Activated T-cell treated with anti-CD3 and anti-CD28 coated beads, Interleukin-2, amount 50 U/mL, for 48 hours (primary cell): ENCODE results near the gene DPP6.

Source experiments
- DNase-seq, 2 experiments: peaks; one replicate each; pipeline ENCODE4 v3.0.0-alpha.2; 2020

Gene DPP6

DNA sequence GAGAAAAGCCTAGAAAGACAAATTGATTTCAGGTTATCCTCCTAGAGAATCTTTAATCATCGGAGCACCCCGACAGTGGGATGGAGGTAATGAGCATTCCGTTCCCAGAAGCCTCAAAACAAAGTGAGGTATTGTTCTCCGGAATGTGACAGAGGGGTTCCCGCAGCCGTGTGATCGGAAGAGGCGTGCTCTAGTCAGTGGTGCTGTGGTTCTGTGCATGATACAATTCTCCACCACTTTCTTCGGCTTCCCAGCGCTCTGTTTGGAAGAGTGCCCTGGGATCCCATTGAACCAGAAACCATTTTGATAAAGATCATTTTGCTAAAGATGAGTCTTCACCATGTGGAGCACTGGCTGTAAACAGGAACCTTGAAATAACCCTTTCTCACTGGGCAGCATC is 516.1 kb downstream of the DPP6 start:
- DNase-seq, result no peak

DNA sequence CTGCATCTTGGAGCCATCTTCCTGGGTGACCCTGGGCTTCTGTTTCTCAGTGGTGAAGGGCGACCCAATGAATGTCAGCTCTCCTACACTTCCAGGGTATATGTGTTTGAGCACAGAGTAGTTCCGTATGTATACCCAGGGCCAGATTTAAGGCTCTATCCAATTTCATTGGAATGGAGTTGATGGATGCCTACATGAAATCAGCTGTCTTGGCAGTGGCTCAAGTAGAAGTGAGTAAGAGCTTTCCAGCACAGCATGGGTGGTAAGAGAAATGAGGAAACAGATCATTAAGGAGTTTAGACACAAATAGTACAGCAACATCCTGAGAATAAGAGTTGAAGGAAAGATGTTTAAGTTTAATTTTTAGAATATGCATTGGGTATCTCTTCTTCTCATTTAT is 517.7 kb downstream of the DPP6 start:
- DNase-seq, result no peak

- DNase-seq, result no peak
Observed at GRCh38 chr7:154571772-154572171, 519.6 kb downstream of the DPP6 start.

DNA sequence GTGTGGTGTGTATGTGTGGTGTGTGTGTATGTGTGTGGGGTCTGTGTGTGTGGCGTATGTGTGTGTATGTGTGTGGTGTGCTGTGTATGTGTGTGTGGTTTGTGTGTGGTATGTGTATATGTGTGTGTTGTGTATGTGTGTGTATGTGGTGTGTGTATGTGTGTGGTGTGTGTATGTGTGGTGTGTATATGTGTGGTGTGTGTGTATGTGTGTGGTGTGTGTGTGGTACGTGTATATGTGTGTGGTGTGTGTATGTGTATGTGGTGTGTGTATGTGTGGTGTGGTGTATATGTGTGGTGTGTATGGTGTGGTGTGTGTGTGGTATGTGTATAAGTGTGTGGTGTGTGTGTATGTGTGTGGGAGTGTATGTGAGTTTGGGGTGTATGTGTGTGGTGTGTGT is 522.0 kb downstream of the DPP6 start:
- DNase-seq, result no peak

DNA sequence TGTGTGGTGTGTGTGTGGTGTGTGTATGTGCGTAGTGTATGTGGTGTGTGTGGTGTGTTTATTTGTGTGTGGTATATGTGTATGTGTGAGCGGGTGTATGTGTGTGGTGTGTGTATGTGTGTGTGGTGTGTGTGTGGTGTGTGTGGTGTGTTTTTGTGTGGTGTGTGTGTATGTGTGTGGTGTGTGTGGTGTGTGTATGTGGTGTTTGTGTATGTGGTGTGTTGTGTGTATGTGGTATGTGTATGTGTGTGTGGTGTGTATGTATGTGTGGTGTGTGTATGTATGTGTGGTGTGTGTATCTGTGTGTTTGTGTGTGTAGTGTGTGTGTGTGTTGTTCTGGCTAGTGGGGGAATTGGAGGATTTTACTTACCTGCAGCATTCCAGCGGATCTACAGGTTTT is 523.3 kb downstream of the DPP6 start:
- no peak for DNase-seq

- no peak for DNase-seq
Observed at GRCh38 chr7:154576604-154577003, 524.4 kb downstream of the DPP6 start.

GRCh38 chr7:154577141-154577873 is 525.1 kb downstream of the DPP6 start:
- DNase-seq, result no peak

DNA sequence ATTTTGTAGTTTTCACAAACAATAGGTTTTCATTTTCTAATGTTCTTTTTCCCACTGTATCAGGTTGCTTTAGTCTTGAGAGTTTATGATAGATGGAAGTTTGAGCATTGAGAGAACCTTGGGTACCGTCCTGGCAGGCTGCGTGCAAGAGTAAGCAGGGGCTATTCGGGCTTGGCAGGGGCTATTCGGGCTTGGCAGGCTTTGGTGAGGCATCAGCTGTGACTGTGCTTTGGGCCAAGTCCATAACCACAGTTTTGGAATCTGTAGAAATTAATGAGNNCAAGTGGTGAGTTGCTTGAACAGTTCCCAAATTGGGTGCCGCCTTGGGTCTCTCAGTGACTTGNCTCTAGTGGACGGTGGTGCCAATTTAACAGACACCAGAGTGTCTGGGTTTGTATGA is 526.1 kb downstream of the DPP6 start:
- no peak for DNase-seq

DNA sequence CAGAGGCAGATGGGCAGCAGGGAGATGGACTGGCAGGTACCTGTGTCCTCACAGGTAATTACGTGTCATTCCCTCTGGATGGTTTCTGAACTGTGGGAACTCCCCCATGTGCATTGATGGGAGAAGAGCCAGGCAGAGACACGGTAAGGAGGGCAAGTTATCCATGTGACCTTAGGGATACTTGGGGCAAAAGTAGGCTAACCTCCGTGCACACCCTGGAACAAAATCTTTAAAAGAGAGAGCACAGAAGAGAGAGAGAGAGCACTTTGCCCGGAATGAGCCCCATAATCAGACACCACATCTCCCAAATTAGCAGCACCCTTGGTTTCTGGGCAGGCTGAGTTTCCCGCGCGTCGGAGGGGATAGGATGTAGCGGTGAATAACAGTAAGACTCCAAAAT is 527.5 kb downstream of the DPP6 start:
- no peak for DNase-seq

DNA sequence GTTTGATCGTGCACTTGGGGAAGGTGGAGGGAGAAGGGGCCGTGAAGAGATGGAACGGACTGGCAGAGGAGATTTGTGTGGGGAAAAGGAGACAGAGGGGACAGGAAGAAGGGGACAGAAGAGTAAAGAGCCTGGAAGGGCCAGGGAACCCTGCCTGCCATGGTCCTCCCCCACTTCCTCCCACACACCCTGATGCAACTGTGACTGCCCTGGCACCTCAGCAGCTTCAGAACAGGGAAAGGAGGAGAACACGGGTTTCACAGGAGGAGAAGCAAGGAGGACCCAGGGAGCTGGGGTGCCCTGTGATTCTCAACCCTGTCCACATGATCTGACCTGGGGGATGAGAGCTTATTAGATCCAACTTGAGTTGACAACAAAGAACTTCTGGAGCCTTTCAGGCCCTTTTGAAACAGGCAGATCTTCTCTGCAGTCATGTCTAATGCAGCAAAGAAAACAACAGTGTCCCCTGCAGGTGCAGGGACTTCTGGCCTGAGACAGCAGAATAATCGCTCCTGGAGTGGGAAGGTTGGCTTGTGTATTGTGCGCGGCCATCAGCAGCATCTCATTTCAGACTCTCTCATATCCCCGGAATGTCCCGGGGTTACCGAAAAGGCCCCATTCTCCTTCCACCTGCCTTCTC is 529.2 kb downstream of the DPP6 start:
- DNase-seq, result no peak

GRCh38 chr7:154583454-154583853 is 531.3 kb downstream of the DPP6 start:
- DNase-seq, result no peak

GRCh38 chr7:154584352-154585252 is 532.4 kb downstream of the DPP6 start:
- no peak for DNase-seq

DNA sequence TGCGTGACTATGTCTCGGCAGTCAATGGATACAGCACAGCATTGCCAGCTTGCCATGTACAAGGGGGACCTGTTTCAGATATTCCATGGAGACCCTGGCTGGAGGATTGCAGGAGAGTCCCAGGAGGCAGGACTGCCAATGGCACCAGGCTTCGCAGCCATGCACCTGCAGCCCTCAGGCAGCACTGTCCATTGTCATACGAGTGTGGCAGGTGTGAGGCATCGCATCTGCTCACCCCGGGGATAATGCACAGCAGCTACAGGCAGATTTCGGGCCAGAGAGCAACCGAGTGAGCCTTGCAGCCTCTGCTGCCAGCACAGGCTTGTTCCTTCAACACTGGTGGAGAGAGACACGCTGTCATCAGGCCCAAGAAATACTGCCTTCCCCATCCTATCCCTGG is 535.6 kb downstream of the DPP6 start:
- no peak for DNase-seq

- DNase-seq, result no peak
Observed at GRCh38 chr7:154591544-154591943, 539.3 kb downstream of the DPP6 start.

DNA sequence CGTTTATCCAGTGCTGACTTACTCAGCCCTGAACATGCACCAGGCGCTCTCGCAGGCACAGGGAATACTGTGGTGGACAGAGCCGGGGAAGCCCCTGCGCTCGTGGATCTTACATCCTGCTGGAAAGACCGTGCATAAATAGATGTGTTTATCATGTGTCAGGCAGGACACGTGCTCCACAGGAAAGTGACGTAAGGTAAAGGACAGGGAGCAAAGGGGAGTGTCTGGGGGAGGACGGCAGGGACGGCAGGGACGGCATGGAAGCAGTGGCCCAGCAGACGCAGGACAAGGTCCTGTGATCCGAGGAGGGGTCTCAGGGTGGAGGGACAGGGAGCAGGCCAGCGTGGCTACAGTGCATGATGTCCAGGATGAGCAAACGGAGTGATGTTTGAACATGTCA is 540.2 kb downstream of the DPP6 start:
- no peak for DNase-seq

- no peak for DNase-seq
Observed at GRCh38 chr7:154598396-154598795, 546.2 kb downstream of the DPP6 start.

DNA sequence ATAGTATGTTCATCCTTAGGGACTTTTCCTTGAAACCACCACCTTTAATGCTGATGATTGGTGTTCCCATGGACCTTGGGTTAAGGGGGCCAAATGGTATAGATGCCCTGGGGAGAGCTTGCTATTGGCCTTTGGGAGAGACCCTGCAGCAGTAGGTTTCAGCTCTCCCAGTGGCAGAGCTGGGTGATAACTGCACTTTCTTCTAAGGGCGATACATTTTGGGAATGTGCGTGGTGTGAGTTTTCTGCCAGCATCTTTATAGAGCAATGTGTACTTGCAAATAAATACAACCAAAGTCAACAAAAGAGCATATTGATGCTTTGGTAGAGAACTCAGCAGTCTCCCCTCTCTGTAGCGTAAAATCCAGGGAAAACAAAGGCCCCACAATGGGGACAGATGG is 546.7 kb downstream of the DPP6 start:
- DNase-seq, result no peak

- DNase-seq, result no peak
Observed at GRCh38 chr7:154610903-154611302, 558.7 kb downstream of the DPP6 start.

- DNase-seq, result no peak
Observed at GRCh38 chr7:154613811-154614210, 561.6 kb downstream of the DPP6 start.

DNA sequence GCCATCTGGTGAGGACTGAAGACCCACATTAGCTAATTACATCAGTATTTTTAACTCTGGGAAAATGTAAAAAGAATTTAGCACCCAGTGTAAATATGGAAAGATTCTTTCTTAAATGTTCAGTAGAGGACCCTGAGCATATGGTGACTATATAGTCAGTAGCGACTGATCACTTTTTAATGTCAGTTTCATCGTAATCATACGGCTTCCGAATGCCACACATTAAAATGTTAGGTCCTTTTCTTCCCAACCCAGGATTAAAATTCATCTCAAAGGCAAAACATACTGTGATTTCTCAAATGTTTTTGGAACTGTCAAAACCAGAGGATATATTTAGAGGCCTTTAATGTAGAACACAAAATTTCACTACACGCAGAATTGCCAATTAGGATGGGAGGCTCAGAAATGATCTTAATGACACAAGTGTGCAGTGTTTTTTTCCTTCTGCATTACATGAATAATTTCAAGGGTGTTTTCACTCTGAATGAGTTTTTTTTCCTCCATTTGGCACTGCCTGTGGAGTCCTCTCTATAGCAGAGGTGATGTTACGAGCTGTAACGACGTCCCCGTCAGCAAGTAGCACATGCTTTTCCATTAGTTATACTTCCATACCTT is 568.0 kb downstream of the DPP6 start:
- DNase-seq, result no peak

DNA sequence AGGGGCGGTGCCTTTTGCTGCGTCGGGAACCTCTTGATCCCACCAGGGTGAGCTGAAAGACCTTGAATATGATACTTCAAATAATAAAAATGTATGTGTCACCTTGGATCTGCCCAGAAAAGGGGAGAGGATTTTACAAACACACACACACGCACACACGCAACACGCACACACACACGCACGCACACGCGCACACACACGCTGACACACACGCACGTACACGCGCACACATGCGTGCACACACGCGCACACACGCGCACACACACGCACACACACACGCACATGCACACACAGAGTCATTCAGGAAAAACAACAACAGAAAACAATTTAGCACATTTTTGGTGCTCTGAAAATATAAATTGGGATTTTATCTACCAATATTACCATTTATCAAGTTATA is 571.2 kb downstream of the DPP6 start:
- no peak for DNase-seq

DNA sequence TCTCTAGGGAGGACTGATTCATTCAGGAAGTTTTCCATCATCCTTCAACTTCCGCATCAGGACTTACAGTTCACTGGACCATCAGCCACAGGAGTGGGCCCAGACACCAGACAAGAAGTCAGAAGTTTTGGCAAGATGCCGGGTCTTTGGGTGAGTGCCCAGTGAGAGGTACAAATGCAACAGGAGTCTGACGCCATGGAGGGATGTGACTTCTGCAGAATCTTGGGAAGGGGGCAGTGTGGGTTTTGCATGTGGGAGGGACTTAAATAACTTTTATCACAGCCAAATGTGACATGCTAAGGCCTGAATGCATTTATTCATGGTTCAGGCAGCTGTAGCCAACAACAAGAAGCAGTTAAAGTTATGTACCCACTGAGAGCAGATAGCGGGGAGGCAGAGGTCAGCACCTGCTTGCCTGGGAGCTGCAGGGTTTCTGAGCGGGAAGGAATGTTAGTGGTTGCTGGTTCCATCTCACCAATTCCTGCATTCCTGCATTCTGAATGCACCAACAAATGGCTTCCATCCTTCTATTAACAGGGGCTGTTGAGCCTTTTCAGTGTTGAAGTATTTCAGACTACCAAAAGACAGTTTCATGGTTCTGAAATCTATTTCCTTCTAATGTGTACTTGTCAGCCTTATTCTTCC is 575.6 kb downstream of the DPP6 start:
- DNase-seq, result no peak

DNA sequence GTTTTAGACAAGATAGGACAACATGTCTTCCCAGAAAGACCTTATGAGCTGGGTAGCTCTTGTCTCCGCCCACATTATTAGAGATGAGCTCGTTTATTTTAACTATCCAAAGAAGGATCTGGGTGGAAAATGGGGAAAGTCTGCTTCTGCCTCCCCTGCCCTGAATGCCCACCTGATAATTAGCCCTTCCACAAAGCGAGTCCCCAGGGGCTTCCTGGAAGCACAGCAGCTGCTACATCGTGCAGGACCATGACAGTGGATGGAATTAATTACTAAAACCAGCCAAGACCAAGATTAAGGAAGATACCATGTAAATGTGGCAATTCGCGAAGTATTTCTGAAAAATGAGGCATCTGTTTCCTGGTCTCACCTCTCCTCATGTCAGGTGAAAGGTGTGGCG is 576.4 kb downstream of the DPP6 start:
- DNase-seq, result no peak
